Measurements from ENCODE around the gene MCM10. TPM values are rescaled to one million over a fixed set of nuclear protein-coding genes. Genes with fewer than 3 reads are reported as not detected.

MCM10 gene
- total and polyA plus RNA-seq, 10 of the 15 experiments (the other 5 are each of a cell fraction or from before 2014, with no cell fraction given), result 5.8 to 35.1 (median 23.7) TPM

- TF ChIP-seq MXI1 (IDR thresholded peaks at IDR 0.05; ENCODE audit: low read depth, low read length), result no peak
- TF ChIP-seq, protein P1, sequence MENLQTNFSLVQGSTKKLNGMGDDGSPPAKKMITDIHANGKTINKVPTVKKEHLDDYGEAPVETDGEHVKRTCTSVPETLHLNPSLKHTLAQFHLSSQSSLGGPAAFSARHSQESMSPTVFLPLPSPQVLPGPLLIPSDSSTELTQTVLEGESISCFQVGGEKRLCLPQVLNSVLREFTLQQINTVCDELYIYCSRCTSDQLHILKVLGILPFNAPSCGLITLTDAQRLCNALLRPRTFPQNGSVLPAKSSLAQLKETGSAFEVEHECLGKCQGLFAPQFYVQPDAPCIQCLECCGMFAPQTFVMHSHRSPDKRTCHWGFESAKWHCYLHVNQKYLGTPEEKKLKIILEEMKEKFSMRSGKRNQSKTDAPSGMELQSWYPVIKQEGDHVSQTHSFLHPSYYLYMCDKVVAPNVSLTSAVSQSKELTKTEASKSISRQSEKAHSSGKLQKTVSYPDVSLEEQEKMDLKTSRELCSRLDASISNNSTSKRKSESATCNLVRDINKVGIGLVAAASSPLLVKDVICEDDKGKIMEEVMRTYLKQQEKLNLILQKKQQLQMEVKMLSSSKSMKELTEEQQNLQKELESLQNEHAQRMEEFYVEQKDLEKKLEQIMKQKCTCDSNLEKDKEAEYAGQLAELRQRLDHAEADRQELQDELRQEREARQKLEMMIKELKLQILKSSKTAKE (IDR thresholded peaks at IDR 0.05; ENCODE audit: low read depth, poor library complexity, severe bottlenecking), result no peak
- no peak for TF ChIP-seq CHD2 (IDR thresholded peaks at IDR 0.05; ENCODE audit: borderline replicate concordance, low read depth, low read length)
- TF ChIP-seq MYB (IDR thresholded peaks at IDR 0.05; ENCODE audit: borderline replicate concordance, low read depth, low read length), result no peak
- TF ChIP-seq BMI1 (IDR thresholded peaks at IDR 0.05; ENCODE audit: borderline replicate concordance), result no peak
- no peak for TF ChIP-seq IKZF1 (conservative IDR thresholded peaks at IDR 0.05)
- TF ChIP-seq NFXL1 (IDR thresholded peaks at IDR 0.05; ENCODE audit: borderline replicate concordance), result no peak
- TF ChIP-seq, protein P2, sequence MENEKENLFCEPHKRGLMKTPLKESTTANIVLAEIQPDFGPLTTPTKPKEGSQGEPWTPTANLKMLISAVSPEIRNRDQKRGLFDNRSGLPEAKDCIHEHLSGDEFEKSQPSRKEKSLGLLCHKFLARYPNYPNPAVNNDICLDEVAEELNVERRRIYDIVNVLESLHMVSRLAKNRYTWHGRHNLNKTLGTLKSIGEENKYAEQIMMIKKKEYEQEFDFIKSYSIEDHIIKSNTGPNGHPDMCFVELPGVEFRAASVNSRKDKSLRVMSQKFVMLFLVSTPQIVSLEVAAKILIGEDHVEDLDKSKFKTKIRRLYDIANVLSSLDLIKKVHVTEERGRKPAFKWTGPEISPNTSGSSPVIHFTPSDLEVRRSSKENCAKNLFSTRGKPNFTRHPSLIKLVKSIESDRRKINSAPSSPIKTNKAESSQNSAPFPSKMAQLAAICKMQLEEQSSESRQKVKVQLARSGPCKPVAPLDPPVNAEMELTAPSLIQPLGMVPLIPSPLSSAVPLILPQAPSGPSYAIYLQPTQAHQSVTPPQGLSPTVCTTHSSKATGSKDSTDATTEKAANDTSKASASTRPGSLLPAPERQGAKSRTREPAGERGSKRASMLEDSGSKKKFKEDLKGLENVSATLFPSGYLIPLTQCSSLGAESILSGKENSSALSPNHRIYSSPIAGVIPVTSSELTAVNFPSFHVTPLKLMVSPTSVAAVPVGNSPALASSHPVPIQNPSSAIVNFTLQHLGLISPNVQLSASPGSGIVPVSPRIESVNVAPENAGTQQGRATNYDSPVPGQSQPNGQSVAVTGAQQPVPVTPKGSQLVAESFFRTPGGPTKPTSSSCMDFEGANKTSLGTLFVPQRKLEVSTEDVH (IDR thresholded peaks at IDR 0.05; ENCODE audit: low read depth, partially characterized antibody), result no peak
- TF ChIP-seq E4F1 (IDR thresholded peaks at IDR 0.05; ENCODE audit: borderline replicate concordance, partially characterized antibody), result no peak
Observed at GRCh38 chr10:13213163-13213562, 51.8 kb downstream of the MCM10 start (continued).

Measured in GM12878 (cell line).